ENCODE data around the gene CPNE5.

- TF ChIP-seq, protein P1, sequence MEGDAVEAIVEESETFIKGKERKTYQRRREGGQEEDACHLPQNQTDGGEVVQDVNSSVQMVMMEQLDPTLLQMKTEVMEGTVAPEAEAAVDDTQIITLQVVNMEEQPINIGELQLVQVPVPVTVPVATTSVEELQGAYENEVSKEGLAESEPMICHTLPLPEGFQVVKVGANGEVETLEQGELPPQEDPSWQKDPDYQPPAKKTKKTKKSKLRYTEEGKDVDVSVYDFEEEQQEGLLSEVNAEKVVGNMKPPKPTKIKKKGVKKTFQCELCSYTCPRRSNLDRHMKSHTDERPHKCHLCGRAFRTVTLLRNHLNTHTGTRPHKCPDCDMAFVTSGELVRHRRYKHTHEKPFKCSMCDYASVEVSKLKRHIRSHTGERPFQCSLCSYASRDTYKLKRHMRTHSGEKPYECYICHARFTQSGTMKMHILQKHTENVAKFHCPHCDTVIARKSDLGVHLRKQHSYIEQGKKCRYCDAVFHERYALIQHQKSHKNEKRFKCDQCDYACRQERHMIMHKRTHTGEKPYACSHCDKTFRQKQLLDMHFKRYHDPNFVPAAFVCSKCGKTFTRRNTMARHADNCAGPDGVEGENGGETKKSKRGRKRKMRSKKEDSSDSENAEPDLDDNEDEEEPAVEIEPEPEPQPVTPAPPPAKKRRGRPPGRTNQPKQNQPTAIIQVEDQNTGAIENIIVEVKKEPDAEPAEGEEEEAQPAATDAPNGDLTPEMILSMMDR (IDR thresholded peaks at IDR 0.05 in 8 of 11, conservative IDR thresholded peaks at IDR 0.05 in 3 of 11) = no peak
- TF ChIP-seq POLR2A (IDR thresholded peaks at IDR 0.05) (no peak), POLR2AphosphoS5 (IDR thresholded peaks at IDR 0.05) (no peak)
Observed at GRCh38 chr6:36727505-36728021, 111.7 kb downstream of the CPNE5 start.

Data from spleen (tissue), 7 donors.